Stimulated activated CD8-positive, alpha-beta memory T cell treated with anti-CD3 and anti-CD28 coated beads, Interleukin-4, amount 100 ng/mL, for 1 hour (primary cell): ENCODE data around the gene ERP27.

ENCODE experiments used
- DNase-seq, 2 donors: peaks; one replicate each; pipeline ENCODE4 v3.0.0-alpha.2; 2020; ENCODE audit warnings: low read depth in 2 of 2, low spot score in 1 of 2

The ERP27 gene

DNA sequence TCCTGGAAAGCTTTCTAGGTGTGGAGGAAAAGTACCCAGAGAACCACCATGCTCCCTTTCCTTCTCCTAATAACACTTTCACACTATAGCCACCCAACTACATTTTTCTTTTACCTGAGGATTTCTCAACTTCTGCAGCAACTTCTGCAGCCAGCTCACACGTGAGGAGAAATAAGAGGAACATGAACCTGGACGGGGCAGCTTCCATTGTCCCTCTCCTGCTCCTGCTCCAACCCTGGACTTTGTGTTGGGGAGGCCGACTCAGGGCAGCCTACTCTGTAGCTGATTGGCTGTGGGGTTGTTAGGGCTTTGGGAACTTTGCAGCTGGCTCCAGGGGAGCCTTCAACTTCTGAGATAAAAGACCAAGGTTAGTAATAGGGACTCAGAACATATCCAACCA lies at the start of gene ERP27:
TSS of gene ERP27 (minus strand) at position 237 of the 400 bp plus-strand sequence. CDS start at position 208, 29 bp downstream.
- DNase-seq, result no peak

DNA sequence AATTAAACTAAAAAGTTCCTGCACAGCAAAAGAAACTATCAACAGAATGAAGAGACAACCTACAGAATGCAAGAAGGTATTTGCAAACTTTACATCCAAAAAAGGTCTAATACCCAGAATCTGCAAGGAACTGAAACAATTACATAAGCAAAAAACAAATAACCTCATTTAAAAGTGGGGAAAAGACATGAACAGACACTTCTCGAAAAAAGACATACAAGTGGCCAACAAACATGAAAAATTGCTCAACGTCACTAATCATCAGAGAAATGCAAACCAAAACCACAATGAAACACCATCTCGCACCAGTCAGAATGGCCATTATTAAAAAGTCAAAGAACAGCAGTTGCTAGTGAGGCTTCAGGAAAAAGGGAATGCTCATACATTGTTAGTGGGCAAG lies 49.7 kb upstream of the ERP27 start:
- DNase-seq, result no peak

DNA sequence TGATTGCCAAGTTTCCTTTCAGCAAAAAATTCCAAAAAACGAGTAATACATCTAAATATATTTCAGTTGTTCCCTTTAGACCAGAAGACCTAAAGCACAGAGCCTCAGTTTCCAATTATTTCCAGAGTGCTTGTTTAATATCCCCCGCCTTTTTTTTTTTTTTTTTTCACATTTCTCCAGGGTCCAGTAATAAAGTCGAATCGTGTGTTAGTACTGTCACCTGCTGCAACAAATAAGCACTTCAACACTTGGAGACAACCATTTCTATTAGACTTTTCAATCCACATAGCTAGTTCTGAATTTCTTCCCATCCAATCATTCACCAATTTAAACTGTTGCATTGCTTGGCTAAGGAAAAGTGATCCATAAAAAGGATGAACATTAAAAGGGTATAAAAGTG lies 48.1 kb upstream of the ERP27 start:
- no peak for DNase-seq

DNA sequence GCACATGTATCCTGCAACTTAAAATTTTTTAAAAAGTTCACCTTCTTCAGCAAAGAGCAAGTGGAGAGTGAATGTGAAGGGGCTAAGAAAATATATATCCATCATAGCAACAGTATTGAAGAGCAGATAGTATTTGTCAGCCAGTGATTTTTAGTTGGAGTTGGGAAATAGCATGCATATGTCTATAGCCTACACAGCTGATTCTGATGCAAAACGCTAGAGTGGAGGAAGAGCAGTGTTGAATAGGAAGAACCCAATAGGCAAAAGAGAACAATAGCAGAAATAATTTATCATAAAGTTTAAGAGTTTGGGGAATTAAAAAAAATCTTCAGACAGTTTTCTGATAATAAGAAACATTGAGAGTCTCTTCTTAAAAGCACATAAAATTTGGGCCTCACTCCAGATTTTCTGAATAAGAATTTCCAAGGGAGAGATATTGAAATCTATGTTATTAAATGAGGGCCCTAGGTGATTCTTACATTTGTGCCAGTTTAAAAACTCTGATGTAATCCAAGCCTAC lies 46.5 kb upstream of the ERP27 start:
- no peak for DNase-seq

DNA sequence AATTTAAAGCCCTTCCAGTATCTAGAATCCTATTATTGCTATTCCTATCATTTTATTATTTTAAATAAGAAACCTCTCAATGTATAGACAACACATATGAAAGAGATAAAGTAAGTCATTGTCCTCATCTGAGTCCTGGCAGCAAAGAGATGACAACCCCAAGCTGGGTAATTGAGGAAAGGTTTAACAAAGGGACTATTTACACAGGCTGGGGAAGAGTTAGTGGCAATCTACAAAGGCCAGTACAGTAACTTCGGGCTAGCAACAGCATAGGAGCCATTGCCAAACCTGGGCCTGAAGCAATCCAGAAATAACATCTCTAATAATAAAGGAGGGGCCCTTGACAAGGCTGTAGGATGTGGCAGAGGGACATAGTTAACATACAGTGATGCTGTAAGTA lies 45.7 kb upstream of the ERP27 start:
- no peak for DNase-seq

DNA sequence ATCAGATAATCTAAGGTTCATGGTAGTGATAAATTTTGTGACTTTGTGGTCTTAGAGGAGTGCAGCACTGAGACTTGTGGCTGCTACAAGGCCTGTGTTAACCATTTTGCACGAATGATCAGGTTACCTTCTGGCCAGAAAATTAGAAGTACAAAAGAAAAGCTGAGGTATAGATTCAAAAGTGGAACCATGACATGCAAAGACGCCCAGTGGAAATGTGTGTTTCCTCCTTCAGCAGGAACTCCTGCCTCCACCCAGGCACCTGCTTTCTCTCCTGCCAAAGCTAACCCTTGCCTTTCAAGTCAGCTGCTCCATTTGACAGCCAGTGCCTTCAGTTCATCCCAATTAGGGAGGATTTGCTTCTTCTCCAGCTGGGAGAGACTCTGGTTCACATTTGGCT lies 44.7 kb upstream of the ERP27 start:
- no peak for DNase-seq

DNA sequence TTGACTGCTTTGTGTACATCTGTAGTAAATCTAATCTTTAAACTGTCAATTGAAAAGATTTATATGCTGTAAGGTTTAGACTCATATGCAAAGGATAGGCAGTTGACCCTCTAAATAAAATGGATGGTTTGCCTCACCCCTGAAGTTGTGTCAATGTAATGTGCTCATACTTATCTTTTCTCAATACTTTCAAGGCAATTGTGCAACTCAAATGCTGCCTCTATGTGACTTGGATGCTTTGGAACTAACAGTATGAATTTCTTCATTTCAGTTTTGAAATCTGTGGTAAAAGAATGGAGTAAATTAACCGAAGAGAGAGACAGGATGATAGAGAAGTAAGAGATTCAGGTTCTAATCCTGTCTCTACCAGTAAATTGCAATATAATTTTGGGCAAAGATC lies 44.2 kb upstream of the ERP27 start:
- no peak for DNase-seq

DNA sequence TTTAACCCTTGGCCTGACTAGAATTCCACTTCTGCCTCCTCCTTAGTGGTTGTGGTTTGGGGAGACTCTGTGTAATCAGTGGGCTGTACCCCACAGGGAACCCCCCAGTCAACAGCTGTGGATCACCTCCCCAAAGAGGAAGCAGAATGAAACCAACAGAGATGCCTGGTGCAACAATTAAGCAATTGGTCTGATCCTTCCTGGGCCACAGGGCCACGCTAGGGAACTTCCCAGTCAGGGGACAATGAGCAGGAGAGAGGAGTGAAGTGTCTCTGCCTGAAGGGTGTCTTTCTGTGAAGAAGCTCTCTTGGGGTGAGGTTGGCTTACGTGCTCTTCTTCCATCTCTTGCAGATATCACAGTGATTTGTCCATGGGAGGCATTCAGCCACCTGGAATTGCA lies 42.7 kb upstream of the ERP27 start:
- no peak for DNase-seq

DNA sequence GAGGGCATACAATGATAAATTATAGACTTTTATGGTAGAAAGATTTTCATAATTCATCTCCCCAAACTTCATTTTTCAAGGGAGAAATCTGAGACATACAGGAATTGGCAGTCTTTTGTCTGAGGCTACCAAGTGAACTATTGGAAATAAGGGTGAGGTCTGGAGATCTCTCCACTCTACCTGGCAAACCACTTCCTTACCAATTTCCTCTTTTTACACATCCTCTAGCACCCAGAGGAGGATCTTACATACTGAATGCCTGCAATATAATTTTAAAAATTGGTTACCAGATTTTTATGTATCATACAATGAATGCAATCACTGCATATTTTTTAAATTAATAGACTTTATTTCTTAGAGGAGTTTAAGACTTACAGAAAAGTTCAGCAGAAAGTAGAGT lies 41.1 kb upstream of the ERP27 start:
- DNase-seq, result no peak

DNA sequence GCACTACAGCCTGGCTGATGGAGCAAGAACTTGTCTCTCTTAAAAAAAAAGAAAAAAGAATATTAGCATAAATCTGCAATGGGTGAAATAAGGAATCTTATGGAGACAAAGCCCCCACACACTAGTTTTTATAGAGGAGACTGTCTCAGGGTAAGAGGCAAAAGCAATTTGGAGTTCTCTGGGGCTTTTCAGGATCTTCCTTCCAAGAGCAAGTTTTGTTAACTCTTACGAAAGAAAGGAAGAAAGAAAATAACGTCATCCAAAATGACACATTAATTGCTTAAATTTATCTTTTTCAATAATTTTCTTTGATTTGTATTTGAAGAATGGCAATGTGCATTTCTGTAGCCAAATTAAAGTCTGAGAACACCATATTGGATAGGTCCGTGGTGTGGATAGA lies 38.3 kb upstream of the ERP27 start:
- no peak for DNase-seq

DNA sequence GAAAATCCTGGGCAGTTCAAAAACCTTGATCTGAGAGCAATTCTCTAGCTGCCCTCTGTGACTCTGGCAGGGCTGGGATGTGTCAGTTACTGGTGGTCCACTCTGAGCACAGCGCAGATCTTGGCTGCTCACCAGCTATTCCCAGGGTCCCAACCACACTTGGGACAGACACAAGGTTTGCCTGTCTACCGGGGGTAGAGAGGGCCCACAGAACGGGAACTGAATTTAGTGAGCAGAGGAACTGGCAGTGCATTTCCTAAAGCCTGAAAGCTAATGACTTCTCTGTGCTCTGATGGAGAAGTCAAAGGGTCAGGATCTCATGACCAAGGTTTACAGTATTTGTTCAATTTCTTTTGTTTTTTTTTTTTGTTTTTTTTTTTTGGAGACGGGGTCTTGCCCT lies 37.1 kb upstream of the ERP27 start:
- no peak for DNase-seq

DNA sequence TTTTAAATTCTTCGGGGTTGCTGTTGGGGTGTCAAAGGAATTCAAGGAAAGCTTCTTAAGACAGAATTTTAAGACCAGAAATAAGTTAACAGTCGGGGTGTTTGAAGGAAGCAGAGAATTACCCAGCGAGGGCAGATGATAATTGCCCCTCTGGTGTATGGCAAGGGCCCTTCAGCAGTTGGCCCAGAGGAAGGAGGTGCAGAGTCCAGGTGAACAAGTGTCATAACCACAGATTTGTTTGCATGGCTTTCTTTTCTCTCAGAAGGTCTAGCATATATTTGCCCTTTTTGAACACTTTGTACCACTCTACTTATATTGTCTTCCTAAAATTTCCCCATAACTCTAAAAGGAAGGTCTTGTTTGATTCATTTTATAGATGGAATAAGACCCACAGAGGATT lies 36.3 kb upstream of the ERP27 start:
- DNase-seq, result no peak

DNA sequence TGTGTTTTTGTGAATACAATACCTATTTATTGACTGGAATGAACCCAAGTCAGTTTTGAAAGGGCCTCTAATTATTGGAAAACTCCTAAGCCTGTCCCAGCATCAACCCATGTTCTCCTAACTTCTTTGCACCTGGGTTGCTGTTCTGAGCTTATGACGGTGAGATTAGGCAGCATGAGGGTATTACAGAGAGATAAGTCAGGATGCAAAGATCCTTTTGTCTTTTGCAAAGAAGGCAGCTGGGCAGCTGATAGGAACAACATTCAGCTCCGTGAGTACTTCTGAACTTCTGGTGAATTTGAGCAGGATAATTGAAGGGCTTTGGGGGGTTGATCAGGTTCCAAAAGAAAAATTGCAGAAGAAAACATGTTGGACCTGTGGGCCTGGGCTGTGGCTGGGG lies 34.5 kb upstream of the ERP27 start, which contains the start of gene PDE6H:
TSS of gene PDE6H (plus strand) at position 227 of the 400 bp plus-strand sequence. CDS start 4,971 bp downstream, outside the sequence.
- DNase-seq, result no peak

DNA sequence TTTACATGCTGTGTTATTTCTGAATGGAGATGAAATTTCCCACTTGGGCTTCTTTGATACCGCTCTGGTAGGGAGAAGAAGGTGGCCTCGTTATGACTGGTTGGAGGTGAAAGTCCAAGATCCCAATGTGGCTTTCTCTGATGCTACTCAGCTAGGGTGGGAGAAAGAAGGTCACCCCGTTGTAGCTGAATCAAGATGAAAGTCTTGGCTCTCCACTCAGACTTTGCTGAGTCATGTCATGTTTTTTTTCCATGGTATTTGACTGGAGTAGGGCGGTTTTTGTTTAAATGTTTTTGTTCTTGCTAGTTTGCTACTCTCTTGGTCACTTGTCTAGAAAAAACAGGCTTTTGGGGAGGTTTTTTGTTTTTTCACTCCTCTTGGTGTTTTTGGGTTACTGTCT lies 32.1 kb upstream of the ERP27 start:
- DNase-seq, result no peak

DNA sequence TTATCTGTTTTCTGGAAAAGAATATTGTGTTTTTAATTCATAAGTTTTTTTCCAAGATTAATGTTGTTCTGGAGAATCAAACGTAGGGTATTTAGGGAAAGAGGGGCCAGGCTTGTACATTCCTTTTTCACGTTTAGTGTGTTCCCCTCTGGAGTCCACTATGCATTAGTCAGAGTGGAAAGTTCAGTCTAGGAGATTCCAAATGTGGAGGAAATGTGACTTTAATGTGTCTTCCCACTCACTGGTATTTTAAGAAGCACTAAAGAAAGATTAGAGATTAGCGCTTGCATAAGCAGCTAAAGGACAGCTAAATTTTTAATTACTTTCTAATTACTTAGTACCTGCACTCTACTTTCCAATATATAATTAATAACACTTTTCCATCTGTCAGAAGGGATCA lies 30.1 kb upstream of the ERP27 start:
- DNase-seq, result no peak

DNA sequence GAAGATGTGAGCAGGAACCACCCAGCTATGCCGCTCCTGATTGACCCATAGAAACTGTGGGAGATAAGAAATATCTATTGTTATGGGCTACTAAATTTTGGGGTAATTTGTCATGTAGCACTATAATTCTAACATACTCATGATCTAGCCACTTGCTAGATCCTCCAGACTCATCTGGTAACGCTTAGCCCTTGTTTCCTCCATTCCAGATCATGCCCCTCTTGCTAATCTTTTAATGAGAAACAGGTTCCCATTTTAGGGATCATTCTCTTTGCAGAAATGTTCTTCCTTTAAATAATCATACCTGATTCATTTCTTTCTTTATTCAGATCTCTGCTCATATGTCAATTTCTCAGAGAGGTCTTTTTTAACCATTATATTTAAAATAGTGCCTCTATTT lies 26.9 kb upstream of the ERP27 start:
- no peak for DNase-seq

DNA sequence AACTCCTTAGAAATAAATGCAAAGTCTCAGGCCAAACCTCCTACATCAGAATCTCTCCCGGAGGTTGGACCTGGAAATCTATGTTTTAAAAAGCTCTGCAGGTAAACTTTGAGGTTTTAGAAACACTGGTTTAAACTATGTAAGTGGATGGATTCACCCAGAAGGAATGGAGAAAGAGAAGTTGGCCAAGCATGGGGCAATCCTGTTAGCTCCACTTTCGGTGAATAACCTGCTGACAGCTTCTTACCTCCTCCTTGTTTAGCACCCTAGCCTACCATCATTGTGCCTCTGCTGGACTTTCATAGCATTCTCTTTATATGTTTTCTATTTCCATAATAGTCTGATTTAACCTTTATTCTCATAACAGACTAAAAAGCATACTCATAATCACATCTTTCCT lies 26.1 kb upstream of the ERP27 start:
- DNase-seq, result no peak

DNA sequence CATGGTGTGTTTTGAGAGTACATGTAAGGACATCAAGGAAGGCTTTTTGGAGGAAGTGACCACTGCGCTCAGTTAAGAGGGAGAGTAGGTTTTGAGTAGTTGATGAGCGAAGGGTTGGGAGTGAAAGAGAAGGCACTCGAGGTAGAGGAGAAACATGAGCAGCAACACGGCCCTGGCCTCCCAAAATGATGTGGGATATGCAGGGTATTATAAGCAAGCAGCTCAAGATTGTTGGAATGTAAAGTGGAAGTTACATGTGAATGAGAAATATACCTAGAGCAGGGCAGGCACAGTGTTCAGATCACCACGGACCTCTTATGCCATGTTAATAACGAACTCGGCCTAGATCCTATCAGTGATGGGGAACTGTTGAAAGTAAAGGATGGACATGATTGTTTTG lies 25.2 kb upstream of the ERP27 start:
- no peak for DNase-seq

DNA sequence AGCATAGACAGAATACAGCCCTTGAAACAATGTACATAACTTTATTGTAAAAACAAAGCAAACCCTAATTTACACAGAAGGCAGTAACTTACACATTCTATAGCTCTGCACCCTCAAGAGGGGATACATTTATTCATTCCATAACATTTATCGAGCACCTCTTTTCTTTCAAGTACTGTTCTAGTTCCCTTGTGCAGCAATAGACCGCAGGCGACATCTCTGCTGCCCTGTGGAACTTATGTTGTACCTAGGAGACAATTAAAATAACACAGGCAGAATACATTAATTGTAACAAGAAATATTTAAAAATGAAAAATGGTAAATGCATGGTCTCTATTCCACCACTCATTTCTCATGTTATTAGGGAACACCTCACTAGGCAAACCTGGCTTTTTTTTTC lies 24.5 kb upstream of the ERP27 start:
- no peak for DNase-seq

DNA sequence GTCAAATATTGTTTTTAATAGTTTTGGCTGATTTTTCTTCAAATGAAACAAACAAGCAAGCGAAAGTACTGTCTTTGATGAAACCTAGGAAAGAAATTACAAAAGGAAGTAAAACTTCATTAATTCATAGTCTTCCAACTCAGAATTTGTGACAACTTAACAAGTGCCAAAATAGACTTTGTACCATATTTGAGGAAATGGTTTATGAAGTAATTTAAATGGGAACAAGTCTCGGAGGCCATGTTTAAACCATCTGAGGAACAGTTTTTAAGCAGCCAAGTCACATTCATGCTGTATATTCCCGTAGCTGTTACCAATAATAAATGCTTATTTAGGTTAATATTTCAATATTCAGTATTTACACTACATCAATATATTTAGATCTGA lies 23.8 kb upstream of the ERP27 start:
- DNase-seq, result no peak

DNA sequence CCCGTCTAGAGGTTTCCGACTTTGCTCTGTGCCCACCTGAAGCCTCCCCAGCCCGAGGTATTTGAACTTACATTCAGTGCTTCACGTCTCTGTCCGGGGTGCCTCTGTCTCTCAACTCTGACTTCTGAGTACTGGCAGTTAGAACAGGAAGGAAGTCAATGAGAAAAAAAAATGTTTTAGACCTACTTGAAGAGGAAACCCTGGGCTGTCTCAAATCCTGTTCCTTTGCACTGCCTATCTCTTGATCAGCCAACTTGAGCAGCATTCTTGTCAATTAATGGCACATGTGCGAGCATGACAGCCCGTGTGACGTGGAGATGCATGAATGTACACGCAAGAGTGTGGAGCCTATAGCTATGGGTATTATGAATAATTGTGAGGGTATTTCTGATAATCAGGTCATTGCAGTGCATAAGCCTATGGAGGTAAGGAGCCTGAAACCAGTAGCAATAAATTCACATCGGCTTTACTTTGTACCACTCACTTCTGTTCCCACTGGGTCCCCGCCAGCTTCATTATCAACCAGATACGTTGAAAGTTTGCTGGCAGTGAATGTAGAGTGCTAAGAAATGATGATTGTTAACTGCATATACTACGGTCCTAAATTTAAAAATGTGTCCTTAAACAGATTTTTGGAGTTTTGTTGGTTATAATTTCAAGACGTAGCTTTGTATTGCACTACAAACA lies 23.3 kb upstream of the ERP27 start, which contains the start of gene ARHGDIB:
TSS of gene ARHGDIB (minus strand) at position 136 of the 687 bp plus-strand sequence. CDS start 10,889 bp downstream, outside the sequence.
- DNase-seq, result peak; percentile 38 to 59

DNA sequence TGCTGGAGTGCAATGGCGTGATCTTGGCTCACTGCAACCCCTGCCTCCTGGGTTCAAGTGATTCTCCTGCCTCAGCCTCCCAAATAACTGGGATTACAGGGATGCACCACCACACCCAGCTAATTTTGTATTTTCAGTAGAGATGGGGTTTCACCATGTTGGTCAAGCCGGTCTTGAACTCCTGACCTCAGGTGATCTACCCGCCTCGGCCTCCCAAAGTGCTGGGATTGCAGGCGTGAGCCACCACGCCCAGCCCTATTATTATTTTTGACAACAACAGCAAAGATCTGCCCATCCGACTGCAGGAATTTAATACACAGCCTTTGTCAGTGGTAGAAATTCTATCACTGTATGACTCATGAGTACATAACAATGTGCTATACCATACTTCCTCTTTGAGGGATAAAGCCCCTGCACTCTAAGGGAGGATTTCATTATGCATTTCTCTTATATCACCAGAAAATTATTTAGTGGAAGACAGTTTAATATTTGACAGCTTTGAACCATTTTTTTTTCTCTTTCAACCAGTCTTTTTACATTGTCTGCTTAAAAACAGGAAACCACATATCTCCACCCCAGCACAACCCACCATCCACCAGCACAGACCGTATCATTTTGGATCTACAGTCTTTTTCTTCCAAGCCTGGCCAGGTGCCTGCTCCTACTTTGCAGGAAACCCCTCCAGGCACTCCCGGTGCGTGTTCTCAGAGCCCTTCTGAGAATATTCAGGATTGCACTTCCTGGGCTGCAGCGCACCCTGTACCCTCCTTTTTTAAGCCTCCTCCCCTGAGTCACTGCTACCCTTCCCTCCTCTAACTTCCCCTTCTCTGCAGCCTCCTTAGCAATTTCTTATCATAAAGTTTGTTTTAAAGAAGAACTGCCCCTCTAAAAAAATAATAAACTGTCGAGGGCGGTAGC lies 22.5 kb upstream of the ERP27 start:
- no peak for DNase-seq
